ENCODE data around the gene MAP4K2.

Gene MAP4K2

GRCh38 chr11:64803158-64803845, at the start of gene MAP4K2:
Gene MAP4K2 (minus strand): TSS chr11:64803214. CDS start chr11:64803149, 65 bp downstream.
- H3K4me3 ChIP-seq (ENCODE audit: low read depth in 1 of 2, low read length in 1 of 2) = peak within 1 kb of the TSS; percentile 80 to 91
- H3K27me3 ChIP-seq = no peaks in the 10 kb centered on the region
- no peaks in the 10 kb centered on the region for H3K9me3 ChIP-seq
- peak; percentile 64 for TF ChIP-seq CTCF (IDR thresholded peaks at IDR 0.05)
- H3K27ac ChIP-seq = peak within 1 kb of the TSS; percentile 88
- H3K36me3 ChIP-seq = peaks cover 31% of the 10 kb centered on the region
- peaks cover 35 to 37% of the 10 kb centered on the region in 2 experiments for H3K4me1 ChIP-seq (ENCODE audit: control insufficient read depth in 1 of 2, insufficient read depth in 1 of 2, low read depth in 1 of 2, low read length in 1 of 2)

GRCh38 chr11:64851831-64852351, 48.9 kb upstream of the MAP4K2 start:
- Histone ChIP-seq H3K27ac (peak overlapping the region; percentile 99), H3K36me3 (peaks cover 55% of the 10 kb centered on the region), H3K4me1 (ENCODE audit: control insufficient read depth in 1 of 2, insufficient read depth in 1 of 2, low read depth in 1 of 2, low read length in 1 of 2) (peaks cover 95 to 100% of the 10 kb centered on the region in 2 experiments)

DNA sequence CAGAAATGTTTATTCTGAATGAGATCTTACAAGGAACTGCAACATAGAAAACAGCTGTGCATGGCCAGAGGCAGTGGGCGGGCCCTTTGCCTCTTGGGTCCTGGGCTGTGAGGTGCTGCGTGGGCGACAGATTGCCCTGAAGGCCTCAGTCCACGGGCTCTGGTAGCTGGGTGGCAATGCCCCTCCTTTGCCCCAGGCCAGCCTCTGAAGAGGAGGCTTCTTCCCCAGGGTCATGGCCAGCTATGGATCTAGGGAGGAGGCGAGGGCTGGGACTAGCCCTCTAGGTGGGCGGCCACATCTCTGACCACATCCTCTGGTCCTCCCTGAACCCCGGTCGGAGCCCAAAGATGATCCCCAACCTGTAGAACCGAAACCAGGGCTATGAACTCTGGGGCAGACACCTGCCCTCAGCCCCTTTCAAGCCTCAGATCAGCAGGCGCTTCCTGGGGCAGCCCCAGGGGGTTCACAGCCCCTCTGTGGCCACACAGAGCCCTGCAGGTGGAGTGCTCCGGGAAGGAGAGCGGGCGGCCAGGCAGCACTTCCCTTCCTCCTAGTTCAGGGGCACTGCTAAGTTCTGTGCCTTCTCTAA, 48.1 kb upstream of the MAP4K2 start:
- peak; percentile 24 for TF ChIP-seq CTCF (IDR thresholded peaks at IDR 0.05)
- peak overlapping the region; percentile 99 for H3K27ac ChIP-seq
- H3K27me3 ChIP-seq = no peaks in the 10 kb centered on the region
- peaks cover 47% of the 10 kb centered on the region for H3K36me3 ChIP-seq
- H3K4me1 ChIP-seq (ENCODE audit: control insufficient read depth in 1 of 2, insufficient read depth in 1 of 2, low read depth in 1 of 2, low read length in 1 of 2) = peaks cover 86 to 94% of the 10 kb centered on the region in 2 experiments
- no peaks in the 10 kb centered on the region for H3K9me3 ChIP-seq
- H3K4me3 ChIP-seq (ENCODE audit: low read depth in 1 of 2, low read length in 1 of 2) = peak overlapping the region; percentile 20 to 28

More at GRCh38 chr11:64851831-64852351, 48.9 kb upstream of the MAP4K2 start:
- TF ChIP-seq CTCF (IDR thresholded peaks at IDR 0.05) = no peak
- Histone ChIP-seq H3K9me3 (no peaks in the 10 kb centered on the region), H3K27me3 (no peaks in the 10 kb centered on the region), H3K4me3 (ENCODE audit: low read depth in 1 of 2, low read length in 1 of 2) (peak overlapping the region; percentile 26 to 62)

DNA sequence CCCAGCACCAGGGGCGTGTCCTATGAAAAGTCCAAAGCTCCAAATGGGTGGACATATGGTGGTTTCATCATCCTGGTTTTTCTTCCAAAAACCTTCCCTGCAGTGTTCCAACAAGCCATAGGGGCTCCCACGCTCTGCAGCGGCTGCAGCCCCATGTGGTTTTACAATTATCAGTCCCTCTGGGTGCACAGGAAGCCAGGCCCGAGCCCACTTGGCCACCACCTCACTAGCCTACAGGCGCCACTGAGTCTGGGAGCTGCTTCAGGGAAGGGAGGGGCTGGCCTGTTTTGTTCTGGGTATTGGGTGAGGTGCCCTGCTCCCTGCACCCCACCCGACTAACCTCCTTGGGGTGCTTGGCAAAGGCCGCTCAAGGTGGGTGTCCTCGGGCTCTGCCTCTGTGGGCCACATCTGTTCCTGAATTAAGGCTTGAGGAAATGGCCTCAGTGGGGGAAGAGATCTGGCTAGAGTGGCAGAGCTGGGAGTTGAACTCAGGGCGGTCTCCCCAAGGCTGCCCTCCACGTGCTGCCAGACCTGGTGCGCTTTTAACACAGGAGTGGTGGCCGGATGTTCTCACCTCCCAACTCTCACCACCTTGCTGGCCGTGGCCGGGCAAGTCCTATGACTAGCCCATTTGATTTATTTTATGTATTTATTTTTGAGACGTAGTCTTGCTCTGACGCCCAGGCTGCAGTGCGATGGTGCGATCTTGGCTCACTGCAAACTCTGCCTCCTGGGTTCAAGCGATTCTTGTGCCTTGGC, 46.8 kb upstream of the MAP4K2 start:
- no peak for TF ChIP-seq CTCF (IDR thresholded peaks at IDR 0.05)
- Histone ChIP-seq H3K27me3 (no peaks in the 10 kb centered on the region), H3K27ac (peak overlapping the region; percentile 99), H3K4me3 (ENCODE audit: low read depth in 1 of 2, low read length in 1 of 2) (no peak overlapping the region), H3K36me3 (peaks cover 34% of the 10 kb centered on the region), H3K9me3 (no peaks in the 10 kb centered on the region), H3K4me1 (ENCODE audit: control insufficient read depth in 1 of 2, insufficient read depth in 1 of 2, low read depth in 1 of 2, low read length in 1 of 2) (peaks cover 75 to 86% of the 10 kb centered on the region in 2 experiments)

DNA sequence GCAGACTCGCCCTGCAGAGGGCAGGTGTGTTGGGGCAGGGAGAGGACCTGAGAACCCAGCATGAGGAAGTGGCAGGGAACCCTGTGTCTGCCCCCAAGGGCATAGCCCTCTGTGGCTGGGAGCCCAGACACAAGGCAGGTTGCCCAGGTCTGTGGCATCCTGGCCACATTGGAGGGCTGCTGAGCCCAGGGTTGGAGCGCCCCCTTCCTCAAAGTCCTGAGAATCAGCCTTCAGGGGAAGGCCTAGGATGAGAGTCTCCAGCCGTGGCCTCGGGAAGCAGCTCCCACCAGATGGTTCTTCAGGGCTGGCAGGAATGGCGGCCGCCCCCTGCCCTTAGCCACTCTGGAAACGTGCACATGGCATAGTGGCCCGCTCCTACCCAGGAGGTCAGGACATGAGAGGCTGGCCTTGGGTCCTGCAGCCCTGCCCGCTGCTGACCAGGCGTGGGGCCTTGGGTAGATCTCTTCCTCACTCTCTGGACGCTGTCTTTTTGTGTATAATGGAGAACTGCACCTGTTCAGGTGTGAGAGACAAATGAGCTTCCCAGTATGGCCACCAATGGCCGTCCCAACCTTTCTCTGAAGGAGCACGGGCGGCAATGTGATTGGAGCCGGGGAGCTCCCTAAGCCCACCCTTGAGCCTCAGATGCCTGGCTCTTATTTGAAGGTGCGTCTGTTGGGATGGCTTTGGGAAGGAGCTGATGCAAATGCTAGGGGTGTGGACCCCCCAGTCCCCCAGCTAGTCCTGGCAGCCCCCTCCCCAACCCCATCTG, 46.0 kb upstream of the MAP4K2 start:
- Histone ChIP-seq H3K4me3 (ENCODE audit: low read depth in 1 of 2, low read length in 1 of 2) (peak overlapping the region; percentile 8 to 14), H3K27ac (peak overlapping the region; percentile 99), H3K27me3 (peaks cover 3% of the 10 kb centered on the region), H3K4me1 (ENCODE audit: control insufficient read depth in 1 of 2, insufficient read depth in 1 of 2, low read depth in 1 of 2, low read length in 1 of 2) (peaks cover 71 to 86% of the 10 kb centered on the region in 2 experiments), H3K9me3 (no peaks in the 10 kb centered on the region), H3K36me3 (peaks cover 26% of the 10 kb centered on the region)
- TF ChIP-seq CTCF (IDR thresholded peaks at IDR 0.05) = no peak

Measured in neutrophil (primary cell).